ENCODE measurements around the gene SNIP1.

SNIP1 gene

DNA sequence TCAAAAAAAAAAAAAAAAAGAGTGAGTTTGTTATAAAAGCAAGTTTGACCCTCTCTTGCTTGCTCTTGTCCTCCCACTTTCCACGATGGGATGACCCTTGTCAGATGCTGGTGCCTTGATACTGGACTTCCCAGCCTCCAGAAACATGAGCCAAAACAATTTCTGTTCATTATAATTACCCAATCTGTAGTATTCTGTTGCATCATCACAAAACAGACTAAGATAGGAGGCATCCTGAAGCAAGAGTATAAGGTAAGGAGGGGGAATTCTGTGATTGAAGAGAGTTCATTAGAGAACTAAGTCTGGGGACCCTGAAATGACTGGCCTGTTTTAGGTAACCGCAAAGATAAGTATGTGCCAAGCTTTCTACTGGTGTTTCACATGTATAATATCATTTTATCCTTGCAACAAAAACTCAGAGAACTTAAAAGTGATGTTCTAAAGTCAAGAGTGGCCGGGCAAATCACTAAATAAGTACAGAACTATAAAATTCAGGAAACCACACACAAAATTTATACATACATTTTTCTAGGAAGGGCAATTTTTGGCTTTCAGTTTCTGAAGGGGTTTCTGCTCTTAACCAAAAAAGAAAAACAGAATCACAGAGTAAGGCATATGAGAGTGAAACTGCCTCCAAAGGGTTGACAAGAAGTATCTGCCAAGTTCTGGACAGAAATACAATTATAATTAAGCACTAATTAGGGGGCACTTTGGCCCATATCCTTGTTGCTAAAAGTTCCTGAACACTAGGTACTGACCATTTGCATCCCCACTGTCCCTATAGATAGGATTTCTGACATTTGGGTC lies 16.6 kb upstream of the SNIP1 start:
- ChIA-PET POLR2A (no interaction called here), CTCF (no interaction called here)
- DNase-seq (ENCODE audit: extremely low spot score), result no peak
- TF ChIP-seq, protein P1, sequence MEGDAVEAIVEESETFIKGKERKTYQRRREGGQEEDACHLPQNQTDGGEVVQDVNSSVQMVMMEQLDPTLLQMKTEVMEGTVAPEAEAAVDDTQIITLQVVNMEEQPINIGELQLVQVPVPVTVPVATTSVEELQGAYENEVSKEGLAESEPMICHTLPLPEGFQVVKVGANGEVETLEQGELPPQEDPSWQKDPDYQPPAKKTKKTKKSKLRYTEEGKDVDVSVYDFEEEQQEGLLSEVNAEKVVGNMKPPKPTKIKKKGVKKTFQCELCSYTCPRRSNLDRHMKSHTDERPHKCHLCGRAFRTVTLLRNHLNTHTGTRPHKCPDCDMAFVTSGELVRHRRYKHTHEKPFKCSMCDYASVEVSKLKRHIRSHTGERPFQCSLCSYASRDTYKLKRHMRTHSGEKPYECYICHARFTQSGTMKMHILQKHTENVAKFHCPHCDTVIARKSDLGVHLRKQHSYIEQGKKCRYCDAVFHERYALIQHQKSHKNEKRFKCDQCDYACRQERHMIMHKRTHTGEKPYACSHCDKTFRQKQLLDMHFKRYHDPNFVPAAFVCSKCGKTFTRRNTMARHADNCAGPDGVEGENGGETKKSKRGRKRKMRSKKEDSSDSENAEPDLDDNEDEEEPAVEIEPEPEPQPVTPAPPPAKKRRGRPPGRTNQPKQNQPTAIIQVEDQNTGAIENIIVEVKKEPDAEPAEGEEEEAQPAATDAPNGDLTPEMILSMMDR (IDR thresholded peaks at IDR 0.05; ENCODE audit: control extremely low read depth, extremely low read depth, low read depth, missing control alignments), result no peak

DNA sequence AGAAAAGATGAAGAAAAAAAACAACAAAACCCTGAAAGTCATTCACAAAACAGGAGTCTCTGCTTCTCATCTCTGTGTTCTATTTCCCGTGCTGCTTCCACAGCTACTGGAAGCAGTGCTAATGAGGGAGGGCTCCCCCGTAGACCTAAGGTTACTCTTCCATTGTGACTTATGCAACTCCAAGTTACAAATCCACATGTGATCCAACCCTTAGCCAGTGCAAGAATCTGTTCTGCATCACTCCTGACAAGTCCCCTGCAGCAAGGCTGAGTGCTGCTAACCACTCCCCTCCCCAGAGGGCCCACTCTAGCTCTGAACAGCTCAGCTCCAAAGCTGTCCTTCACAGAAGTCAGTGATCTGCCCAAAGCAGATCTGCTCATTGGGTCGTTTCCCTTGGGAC lies 12.9 kb upstream of the SNIP1 start:
- POLR2A ChIA-PET, result no interaction called here
- CTCF ChIA-PET, result interaction anchor here (1.1 kb wide), 1 partner anchor 115 kb away, joined by 4 read pairs; no protein-coding TSS in a partner anchor
- TF ChIP-seq, protein P1 (IDR thresholded peaks at IDR 0.05; ENCODE audit: control extremely low read depth, extremely low read depth, low read depth, missing control alignments), result no peak
- DNase-seq (ENCODE audit: extremely low spot score), result no peak

DNA sequence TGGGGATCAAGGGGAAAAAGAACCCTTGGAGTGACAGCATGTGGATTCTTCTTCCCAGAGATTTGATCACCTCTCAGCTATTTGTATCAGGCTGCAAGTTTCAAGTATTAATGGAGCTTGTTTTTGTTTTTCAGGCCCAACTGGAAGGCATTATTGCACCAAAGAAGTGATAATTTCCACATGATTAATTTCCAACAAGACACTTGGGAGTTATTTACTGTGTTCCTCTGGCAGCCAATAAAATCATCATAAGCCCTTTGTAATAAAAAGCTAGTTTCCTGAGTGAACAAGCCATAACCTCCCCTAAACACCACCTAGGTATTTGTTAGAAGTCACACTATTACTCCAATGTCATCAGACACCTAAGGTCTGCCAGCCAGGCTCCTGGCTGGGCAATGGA lies 10.8 kb upstream of the SNIP1 start:
- TF ChIP-seq, protein P1 (IDR thresholded peaks at IDR 0.05; ENCODE audit: control extremely low read depth, extremely low read depth, low read depth, missing control alignments), result no peak
- CTCF ChIA-PET, result interaction anchor here (0.9 to 3.0 kb wide), 6 partner anchors 10 to 295 kb away, joined by 3 to 9 read pairs (median 5); partner anchors contain the start of gene MTF1
- no peak for DNase-seq (ENCODE audit: extremely low spot score)
- POLR2A ChIA-PET, result no interaction called here

DNA sequence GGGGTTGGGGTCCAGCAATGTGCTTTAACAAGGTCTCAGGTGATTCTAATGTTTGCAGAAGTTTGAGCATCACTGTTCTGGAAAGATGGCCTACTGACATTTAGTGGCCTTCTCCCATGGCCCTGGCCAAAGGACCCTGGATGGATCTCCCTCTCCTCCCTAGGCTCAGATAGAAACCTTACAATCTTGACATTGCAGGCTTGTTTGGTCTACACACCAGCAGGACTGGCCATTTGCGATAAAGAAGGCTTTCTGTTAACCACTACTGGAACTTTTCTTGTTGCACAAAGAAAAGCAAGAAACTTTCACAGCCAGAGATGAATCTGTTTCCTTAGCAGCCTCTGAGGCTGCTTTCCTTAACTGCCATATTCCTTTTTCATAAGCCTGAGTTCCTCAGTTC lies 8.9 kb upstream of the SNIP1 start:
- ChIA-PET CTCF (interaction anchor here (0.8 to 3.0 kb wide), 8 partner anchors 14 to 297 kb away, joined by 3 to 7 read pairs (median 4); partner anchors contain the start of genes CDCA8 and MTF1), POLR2A (no interaction called here)
- TF ChIP-seq, protein P1 (IDR thresholded peaks at IDR 0.05; ENCODE audit: control extremely low read depth, extremely low read depth, low read depth, missing control alignments), result no peak
- DNase-seq (ENCODE audit: extremely low spot score), result no peak

DNA sequence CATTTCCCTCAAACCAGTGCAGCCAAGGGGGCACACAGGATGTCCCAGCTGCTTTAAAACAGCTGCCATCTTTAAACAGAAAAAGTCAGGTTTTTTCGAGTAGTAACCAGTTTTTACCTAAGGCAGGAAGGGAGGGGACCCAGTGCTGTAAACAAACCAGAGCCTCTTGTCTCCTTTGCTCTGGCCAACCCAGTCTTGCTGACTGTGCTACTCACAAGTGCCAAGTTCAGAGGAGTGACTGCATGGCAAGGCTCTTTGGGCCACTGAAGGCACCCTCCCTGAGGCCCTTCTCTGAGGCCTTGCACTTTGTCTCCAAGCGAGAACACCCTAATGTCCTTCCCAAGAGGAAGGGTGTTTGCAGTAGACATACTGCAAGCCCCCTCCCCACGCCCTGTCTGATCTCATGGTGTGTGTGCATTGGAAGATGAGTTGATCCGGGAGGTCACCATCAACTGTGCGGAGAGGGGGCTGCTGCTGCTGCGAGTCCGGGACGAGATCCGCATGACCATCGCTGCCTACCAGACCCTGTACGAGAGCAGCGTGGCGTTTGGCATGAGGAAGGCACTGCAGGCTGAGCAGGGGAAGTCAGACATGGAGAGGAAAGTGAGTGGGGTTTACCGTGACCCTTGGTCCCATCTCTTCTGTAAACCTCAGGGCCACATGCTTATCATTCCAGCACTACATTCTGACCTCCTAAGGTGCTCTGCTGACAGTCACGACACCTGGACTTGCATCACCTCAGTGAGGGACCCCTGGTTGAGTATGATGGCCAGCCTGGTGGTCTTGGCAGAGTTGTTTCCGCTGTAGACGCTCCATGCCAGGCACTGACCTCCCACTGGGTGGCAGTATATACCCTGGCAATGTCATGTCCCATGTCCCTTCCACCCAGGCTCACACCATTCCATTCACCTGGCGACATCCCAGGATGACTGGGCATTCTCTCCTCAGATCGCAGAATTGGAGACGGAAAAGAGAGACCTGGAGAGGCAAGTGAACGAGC lies 7.3 kb upstream of the SNIP1 start:
- CTCF ChIA-PET, result interaction anchor here (0.7 to 3.0 kb wide), 6 partner anchors 22 to 298 kb away, joined by 3 to 9 read pairs (median 4); partner anchors contain the start of genes CDCA8, MEAF6 and MTF1
- peak; percentile 57 for DNase-seq (ENCODE audit: extremely low spot score)
- POLR2A ChIA-PET, result no interaction called here
- TF ChIP-seq, protein P1 (IDR thresholded peaks at IDR 0.05; ENCODE audit: control extremely low read depth, extremely low read depth, low read depth, missing control alignments), result peak; percentile 70
